Activated T-helper 1 cell treated with Interleukin-2 at 50 U/mL for 16 hours (primary cell): Measurements from ENCODE around the gene TRIM26.
"Not testable (repeated sequence)": the region's sequence is repeated elsewhere in the genome, so short reads cannot be mapped to it uniquely, and the experiment has no call there.

ENCODE experiments used
- DNase-seq: peaks from one replicate; pipeline ENCODE4 v3.0.0-alpha.2; 2020; ENCODE audit warnings: low read depth

TRIM26 gene

GRCh38 chr6:30212865-30213666, at the start of gene TRIM26:
TSS of gene TRIM26 (minus strand) at chr6:30213406. CDS start at chr6:30199103, 14,303 bp downstream.
- DNase-seq: peak; percentile 94

GRCh38 chr6:30260036-30260504, 46.9 kb upstream of the TRIM26 start:
- DNase-seq: no peak

GRCh38 chr6:30259140-30260035, 46.2 kb upstream of the TRIM26 start:
- peak; percentile 32 for DNase-seq

- DNase-seq: no peak
These were observed 45.0 kb upstream of the TRIM26 start for GRCh38 chr6:30258204-30258603.

- not testable (repeated sequence) for DNase-seq
These were observed 39.2 kb upstream of the TRIM26 start for GRCh38 chr6:30252417-30252816.

GRCh38 chr6:30244560-30244959, 31.4 kb upstream of the TRIM26 start:
- no peak for DNase-seq

GRCh38 chr6:30238178-30238795, 25.1 kb upstream of the TRIM26 start:
- no peak for DNase-seq

GRCh38 chr6:30234356-30234755, 21.1 kb upstream of the TRIM26 start:
- DNase-seq: no peak

GRCh38 chr6:30231067-30231466, 17.9 kb upstream of the TRIM26 start:
- no peak for DNase-seq

GRCh38 chr6:30227763-30228487, 14.7 kb upstream of the TRIM26 start:
- DNase-seq: no peak

- DNase-seq: no peak
These were observed 14.1 kb upstream of the TRIM26 start for GRCh38 chr6:30227242-30227722.

- no peak for DNase-seq
These were observed 10.1 kb upstream of the TRIM26 start for GRCh38 chr6:30223339-30223738.

GRCh38 chr6:30221956-30222355, 8.8 kb upstream of the TRIM26 start:
- not testable (repeated sequence) for DNase-seq

- DNase-seq: not testable (repeated sequence)
These were observed 8.2 kb upstream of the TRIM26 start for GRCh38 chr6:30221395-30221794.

- DNase-seq: peak; percentile 19
These were observed 6.0 kb upstream of the TRIM26 start for GRCh38 chr6:30219244-30219643.

- DNase-seq: no peak
These were observed 2.9 kb upstream of the TRIM26 start for GRCh38 chr6:30216096-30216495.

GRCh38 chr6:30214657-30214982, 1.4 kb upstream of the TRIM26 start:
- no peak for DNase-seq

GRCh38 chr6:30213957-30214656, 901 bp upstream of the TRIM26 start:
- DNase-seq: peak; percentile 67

- DNase-seq: no peak
These were observed 406 bp upstream of the TRIM26 start for GRCh38 chr6:30213667-30213956.

GRCh38 chr6:30211899-30212298, 1.3 kb downstream of the TRIM26 start:
- no peak for DNase-seq

- no peak for DNase-seq
These were observed 1.9 kb downstream of the TRIM26 start for GRCh38 chr6:30211306-30211705.
